ENCODE results near the gene SEPTIN5. TPM values are rescaled to one million over a fixed set of nuclear protein-coding genes. Genes with fewer than 3 reads are reported as not detected.

Gene SEPTIN5
- total RNA-seq (2014; rRNA removed; shearing (Covaris generic); ENCODE audit: low replicate concordance): 18.9 and 30.7 TPM in 2 replicates

DNA sequence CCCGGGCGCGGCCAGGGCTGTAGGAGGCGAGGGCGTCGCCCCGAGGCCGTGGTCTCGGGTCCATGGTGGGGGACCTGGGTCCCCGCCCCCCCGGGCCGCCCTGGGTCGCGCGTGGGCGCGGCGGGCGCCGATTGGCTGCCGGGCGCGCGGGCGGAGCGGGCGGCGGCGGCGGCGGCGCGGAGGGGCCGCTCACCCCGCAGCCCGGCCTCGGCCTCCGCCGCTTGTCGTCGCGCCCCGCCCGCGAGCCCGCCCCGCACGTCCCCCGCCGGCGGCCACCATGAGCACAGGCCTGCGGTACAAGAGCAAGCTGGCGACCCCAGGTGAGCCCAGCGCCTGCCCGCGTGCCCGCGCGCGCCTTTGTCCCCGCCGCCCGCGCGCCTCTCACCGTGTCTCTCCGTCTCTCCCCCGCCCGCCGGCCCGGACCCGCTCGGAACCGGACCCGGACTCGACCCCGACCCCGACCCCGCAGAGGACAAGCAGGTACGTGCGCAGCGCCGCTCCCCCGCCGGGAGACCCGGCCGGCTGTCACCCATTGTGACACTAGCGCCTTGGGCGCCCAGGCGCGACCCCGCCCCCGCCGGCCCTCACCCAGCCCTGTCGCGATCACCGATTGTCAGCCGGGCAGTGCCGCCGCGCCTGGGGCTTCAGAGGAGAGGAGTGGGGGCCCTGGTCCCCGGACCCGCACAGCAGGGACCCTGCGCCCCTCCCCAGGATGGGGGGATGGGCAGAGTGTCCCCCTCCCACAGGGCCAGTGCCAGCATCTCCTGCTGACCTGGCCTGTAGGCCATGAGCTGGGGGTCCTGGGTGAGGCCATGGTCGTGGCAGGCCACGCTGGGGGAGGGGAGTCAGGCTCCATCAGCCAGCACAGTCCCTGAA, at the start of gene SEPTIN5:
TSS of gene SEPTIN5 (plus strand) at position 192 of the 876 bp plus-strand sequence. CDS start at position 278, 86 bp downstream.
- Histone ChIP-seq H3K9me3 (no peaks in the 10 kb centered on the region), H3K36me3 (peaks cover 3% of the 10 kb centered on the region), H3K4me3 (peak within 1 kb of the TSS; percentile 59), H3K27me3 (no peaks in the 10 kb centered on the region)
- DNase-seq: no peak

DNA sequence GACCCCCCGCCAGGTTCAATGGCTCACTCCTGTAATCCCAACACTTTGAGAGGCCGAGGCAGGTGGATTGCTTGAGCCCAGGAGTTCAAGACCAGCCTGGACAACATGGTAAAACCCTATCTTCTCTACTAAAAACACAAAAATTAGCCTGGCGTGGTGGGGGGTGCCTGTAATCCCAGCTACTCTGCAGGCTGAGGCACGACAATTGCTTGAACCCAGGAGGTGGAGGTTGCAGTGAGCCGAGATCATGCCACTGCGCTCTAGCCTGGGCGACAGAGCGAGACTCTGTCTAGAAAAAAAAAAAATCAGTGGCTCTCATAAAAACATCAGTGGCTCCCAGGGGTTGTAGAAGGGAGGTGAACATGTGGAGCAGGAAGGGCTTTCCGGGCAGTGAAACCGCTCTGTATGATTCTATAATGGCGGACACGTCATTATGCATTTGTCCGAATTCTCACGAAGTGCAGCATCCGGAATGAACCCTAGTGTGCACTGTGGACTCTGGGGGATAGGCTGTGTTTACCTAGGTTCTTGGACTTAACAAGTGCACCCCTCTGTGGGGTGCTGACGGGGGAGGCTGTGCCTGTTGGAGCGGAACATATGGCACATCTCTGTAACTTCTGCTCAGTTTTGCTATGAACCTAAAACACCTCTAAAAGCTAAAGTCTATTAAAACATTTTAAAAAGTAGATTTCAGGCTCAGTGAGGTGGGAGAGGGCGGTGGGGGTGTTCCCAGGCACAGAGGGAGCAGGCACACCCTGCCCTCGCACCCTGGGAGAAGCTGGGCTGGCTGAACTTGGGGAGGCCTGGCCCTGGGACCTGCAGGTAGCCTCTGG, 49.1 kb upstream of the SEPTIN5 start:
- no peak overlapping the region for H3K4me3 ChIP-seq
- H3K9me3 ChIP-seq: no peaks in the 10 kb centered on the region
- H3K27me3 ChIP-seq: no peaks in the 10 kb centered on the region
- no peak for DNase-seq
- H3K36me3 ChIP-seq: no peaks in the 10 kb centered on the region

DNA sequence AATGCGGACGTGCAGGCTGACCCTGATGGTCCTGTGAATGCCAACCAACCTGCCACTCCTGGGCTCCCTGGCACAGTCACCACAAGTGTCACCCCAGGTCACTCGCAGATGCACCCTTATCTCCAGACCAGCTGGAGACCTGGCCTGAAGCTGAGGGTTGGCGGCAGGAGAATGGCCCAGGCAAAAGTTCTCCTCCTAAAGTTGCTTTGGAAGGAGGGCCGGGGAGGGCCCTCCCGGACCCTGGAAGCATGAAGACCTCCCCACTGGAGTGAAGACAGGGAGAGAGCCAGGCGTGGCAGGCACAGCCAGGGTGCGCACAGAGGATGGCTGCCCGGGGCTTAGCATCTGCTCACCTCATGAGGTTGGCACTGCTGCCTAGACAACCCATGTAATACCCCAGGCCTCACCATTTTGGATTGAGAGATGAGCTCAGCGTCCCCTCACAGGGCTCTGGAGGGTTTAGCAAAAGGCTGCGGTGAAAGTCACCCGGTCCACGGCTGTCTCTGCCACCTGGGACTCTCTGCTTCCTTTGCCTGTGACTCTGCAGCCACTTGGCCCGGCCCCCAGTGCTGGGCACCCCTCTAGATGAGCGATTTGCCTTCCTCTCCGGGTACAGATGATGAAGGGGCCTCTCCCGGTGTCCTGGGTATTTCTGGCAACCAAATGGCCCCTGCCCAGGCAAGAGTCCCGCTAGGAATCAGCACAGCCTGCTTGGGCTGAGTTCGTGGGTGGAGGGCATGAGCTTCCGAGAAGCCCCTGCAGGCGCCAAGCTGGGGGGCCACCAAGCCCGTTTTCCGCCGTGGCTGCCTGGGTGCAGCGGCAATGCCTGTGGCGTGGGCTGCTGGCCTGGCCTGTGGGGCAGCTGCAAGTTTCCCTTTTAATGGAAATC, 48.3 kb upstream of the SEPTIN5 start:
- H3K27me3 ChIP-seq: no peaks in the 10 kb centered on the region
- no peaks in the 10 kb centered on the region for H3K36me3 ChIP-seq
- no peak overlapping the region for H3K4me3 ChIP-seq
- H3K9me3 ChIP-seq: no peaks in the 10 kb centered on the region
- no peak for DNase-seq

- DNase-seq: no peak
- H3K36me3 ChIP-seq: no peaks in the 10 kb centered on the region
- H3K27me3 ChIP-seq: no peaks in the 10 kb centered on the region
- H3K4me3 ChIP-seq: no peak overlapping the region
- no peaks in the 10 kb centered on the region for H3K9me3 ChIP-seq
Observed at GRCh38 chr22:19666673-19667593, 47.4 kb upstream of the SEPTIN5 start.

GRCh38 chr22:19667872-19668740, 46.2 kb upstream of the SEPTIN5 start:
- Histone ChIP-seq H3K4me3 (no peak overlapping the region), H3K9me3 (no peaks in the 10 kb centered on the region), H3K36me3 (no peaks in the 10 kb centered on the region), H3K27me3 (no peaks in the 10 kb centered on the region)
- DNase-seq: no peak

DNA sequence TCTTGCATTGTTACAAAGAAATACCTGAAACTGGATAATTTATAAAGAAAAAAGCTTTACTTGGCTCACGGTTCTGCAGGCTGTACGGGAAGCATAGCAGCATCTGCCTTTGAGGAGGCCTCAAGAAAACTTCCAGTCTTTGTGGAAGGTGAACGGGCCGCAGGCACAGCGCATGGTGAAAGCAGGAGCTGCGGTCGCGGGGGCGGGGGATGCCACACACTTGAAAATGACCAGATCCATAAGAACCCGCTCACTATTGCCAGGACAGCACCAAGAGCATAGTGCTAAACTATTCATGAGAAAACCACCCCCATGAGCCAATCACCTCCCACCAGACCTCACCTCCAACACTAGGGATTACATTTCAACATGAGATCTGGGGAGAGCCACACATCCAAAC, 45.6 kb upstream of the SEPTIN5 start:
- Histone ChIP-seq H3K9me3 (no peaks in the 10 kb centered on the region), H3K27me3 (no peaks in the 10 kb centered on the region), H3K36me3 (no peaks in the 10 kb centered on the region), H3K4me3 (no peak overlapping the region)
- DNase-seq: no peak

DNA sequence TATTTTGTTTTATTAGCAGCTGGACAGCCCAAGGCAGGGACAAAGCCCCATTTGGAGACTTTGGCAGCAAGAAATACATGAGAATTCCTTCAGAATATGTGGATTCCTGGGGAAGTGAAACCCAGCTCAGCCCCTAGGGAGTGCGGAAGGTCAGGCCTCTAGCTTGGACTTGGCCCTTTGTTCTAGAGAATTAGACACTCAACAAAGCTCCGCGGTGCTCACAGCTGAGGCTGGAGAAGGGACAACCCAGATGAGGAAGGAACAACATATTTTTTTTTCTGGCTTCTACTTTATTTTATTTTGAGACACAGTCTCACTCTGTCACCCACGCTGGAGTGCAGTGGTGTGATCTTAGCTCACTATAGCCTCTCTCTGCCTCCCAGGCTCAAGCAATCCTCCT, 44.7 kb upstream of the SEPTIN5 start:
- no peaks in the 10 kb centered on the region for H3K36me3 ChIP-seq
- no peak overlapping the region for H3K4me3 ChIP-seq
- peaks cover 3% of the 10 kb centered on the region; the same call in 1 of the 2 replicates for H3K27me3 ChIP-seq
- DNase-seq: no peak
- H3K9me3 ChIP-seq: no peaks in the 10 kb centered on the region

GRCh38 chr22:19671316-19671715, 43.0 kb upstream of the SEPTIN5 start:
- DNase-seq: no peak
- H3K4me3 ChIP-seq: no peak overlapping the region
- peaks cover 3% of the 10 kb centered on the region; the same call in 1 of the 2 replicates for H3K27me3 ChIP-seq
- H3K9me3 ChIP-seq: no peaks in the 10 kb centered on the region
- no peaks in the 10 kb centered on the region for H3K36me3 ChIP-seq

DNA sequence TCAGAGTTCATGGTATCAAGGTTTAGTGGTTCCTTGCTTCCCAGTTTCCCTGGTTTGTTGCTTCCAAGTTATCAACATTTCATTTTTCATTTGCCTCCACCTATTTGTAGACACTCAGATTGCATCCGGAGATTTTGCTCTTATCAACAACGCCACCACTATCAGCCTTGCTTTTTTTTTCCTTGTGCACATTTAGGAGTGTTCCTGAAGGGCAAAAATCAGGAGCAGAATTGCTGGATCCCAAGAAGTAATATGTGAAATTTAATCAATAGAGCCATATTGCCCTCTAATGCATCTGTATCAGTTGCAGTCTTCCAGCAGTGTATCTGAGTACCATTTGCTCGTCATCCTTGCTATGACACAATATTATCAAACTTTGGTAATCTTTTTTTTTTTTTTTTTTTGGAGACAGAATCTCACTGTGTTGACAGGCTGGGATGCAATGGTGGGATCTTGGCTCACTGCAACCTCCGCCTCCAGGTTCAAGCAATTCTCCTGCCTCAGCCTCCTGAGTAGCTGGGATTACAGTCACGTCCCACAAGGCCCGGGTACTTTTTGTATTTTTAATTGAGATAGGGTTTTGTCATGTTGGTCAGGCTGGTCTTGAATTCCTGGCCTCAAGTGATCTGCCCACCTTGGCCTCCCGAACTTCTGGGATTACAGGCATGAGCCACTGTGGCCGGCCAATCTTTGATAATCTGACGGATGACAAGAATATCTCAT, 42.1 kb upstream of the SEPTIN5 start:
- Histone ChIP-seq H3K27me3 (peaks cover 3% of the 10 kb centered on the region; the same call in 1 of the 2 replicates), H3K9me3 (no peaks in the 10 kb centered on the region), H3K4me3 (no peak overlapping the region), H3K36me3 (no peaks in the 10 kb centered on the region)
- no peak for DNase-seq

- H3K4me3 ChIP-seq: no peak overlapping the region
- no peaks in the 10 kb centered on the region for H3K36me3 ChIP-seq
- H3K27me3 ChIP-seq: peaks cover 3% of the 10 kb centered on the region; the same call in 1 of the 2 replicates
- no peak for DNase-seq
- no peaks in the 10 kb centered on the region for H3K9me3 ChIP-seq
Observed at GRCh38 chr22:19673660-19674059, 40.6 kb upstream of the SEPTIN5 start.

DNA sequence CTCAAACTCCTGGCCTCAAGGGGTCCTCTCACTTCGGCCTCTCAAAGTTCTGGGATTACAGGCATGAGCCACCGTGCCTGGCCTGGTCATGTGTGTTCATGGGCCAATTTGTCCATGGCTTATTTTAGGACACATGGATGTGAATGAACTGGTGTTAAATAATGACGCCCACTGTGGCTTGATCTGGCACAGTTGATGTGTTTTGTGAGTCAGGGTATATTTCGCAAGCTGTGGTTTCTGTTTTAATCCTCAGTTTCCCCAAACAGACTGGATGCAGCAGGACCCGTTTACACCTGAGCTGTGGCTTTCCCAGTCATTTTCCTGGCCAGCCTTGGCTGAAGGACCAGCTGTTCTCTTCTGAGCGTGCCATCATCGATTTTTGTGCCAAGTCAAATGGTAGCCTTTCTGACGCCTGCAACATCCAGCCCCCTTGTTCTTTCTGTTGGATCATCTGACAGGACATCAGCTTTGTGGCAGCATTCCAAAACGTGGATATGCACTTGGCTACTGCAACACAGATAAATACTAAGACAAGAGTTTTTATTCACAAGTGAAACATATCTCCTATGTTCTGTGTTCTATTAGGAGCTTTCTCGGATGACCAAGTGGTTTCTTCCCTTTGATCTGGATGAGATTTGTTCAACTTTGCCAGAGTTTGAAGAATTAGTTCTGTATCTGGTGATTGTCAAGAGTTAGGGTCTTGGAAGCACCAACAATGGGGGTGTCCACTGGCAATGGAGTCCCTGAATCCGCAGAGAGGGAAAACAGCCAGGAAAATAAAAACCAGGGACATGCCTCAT, 40.0 kb upstream of the SEPTIN5 start:
- H3K36me3 ChIP-seq: no peaks in the 10 kb centered on the region
- H3K27me3 ChIP-seq: peaks cover 3% of the 10 kb centered on the region; the same call in 1 of the 2 replicates
- H3K9me3 ChIP-seq: no peaks in the 10 kb centered on the region
- DNase-seq: peak; percentile 25
- H3K4me3 ChIP-seq: no peak overlapping the region

- peaks cover 3% of the 10 kb centered on the region; the same call in 1 of the 2 replicates for H3K27me3 ChIP-seq
- DNase-seq: no peak
- no peak overlapping the region for H3K4me3 ChIP-seq
- H3K9me3 ChIP-seq: no peaks in the 10 kb centered on the region
- H3K36me3 ChIP-seq: no peaks in the 10 kb centered on the region
Observed at GRCh38 chr22:19674929-19675253, 39.4 kb upstream of the SEPTIN5 start.

- DNase-seq: no peak
- Histone ChIP-seq H3K4me3 (no peak overlapping the region), H3K9me3 (no peaks in the 10 kb centered on the region), H3K36me3 (no peaks in the 10 kb centered on the region), H3K27me3 (peaks cover 3% of the 10 kb centered on the region; the same call in 1 of the 2 replicates)
Observed at GRCh38 chr22:19675428-19675827, 38.9 kb upstream of the SEPTIN5 start.

Measured in MG63 (cell line).